ENCODE results near the gene ASB6. TPM values are rescaled to one million over a fixed set of nuclear protein-coding genes. Genes with fewer than 3 reads are reported as not detected.

The ASB6 gene
- total RNA-seq, 4 donors from 2014 or later: 21.8 to 54.2 (median 29.6) TPM

GRCh38 chr9:129672702-129673101 lies 30.8 kb upstream of the ASB6 start:
- H3K4me1 ChIP-seq: no peaks in the 10 kb centered on the region
- no peaks in the 10 kb centered on the region for H3K36me3 ChIP-seq
- TF ChIP-seq POLR2A (IDR thresholded peaks at IDR 0.05) (no peak), EP300 (IDR thresholded peaks at IDR 0.05; ENCODE audit: low read depth) (no peak), POLR2AphosphoS5 (IDR thresholded peaks at IDR 0.05) (no peak)
- H3K4me3 ChIP-seq: no peak overlapping the region
- H3K27me3 ChIP-seq: peaks cover 36% of the 10 kb centered on the region
- intact Hi-C loops (cut with DNase I; ENCODE audit: low total_unique reads): no loop called here
- WGBS, 2 donors (ENCODE audit: low coverage in 1 of 2): 72% methylated on average over 4 to 8 of the region's 8 CpGs
- H3K9me3 ChIP-seq: no peaks in the 10 kb centered on the region
- in situ Hi-C loops (cut with MboI; ENCODE audit: low pct_ligation_motif_present in 1 of 4, low pct_unique_long_range_greater_than_20kb in 1 of 4, low sequenced_read_pairs in 3 of 4): no loop called here
- no peak for DNase-seq
- no peak overlapping the region for H3K27ac ChIP-seq

- no peaks in the 10 kb centered on the region for H3K36me3 ChIP-seq
- TF ChIP-seq POLR2A (IDR thresholded peaks at IDR 0.05) (no peak), CTCF (IDR thresholded peaks at IDR 0.05) (no peak), EP300 (IDR thresholded peaks at IDR 0.05; ENCODE audit: low read depth) (no peak), POLR2AphosphoS5 (IDR thresholded peaks at IDR 0.05) (no peak)
- in situ Hi-C loops (cut with MboI; ENCODE audit: low pct_ligation_motif_present in 1 of 4, low pct_unique_long_range_greater_than_20kb in 1 of 4, low sequenced_read_pairs in 3 of 4) (no loop called here), intact Hi-C loops (cut with DNase I; ENCODE audit: low total_unique reads) (no loop called here)
- no peak for DNase-seq
- peaks cover 39% of the 10 kb centered on the region for H3K27me3 ChIP-seq
- H3K4me1 ChIP-seq: peaks cover 0 to under 1% (median under 1%) of the 10 kb centered on the region in 4 donors
- no peak overlapping the region for H3K27ac ChIP-seq
- no peak overlapping the region for H3K4me3 ChIP-seq
- WGBS, 2 donors (ENCODE audit: low coverage in 1 of 2): 79% methylated on average over 7 of the region's 7 CpGs; no CpG with 5 or more reads in 1 of the 2 donors
- H3K9me3 ChIP-seq: no peaks in the 10 kb centered on the region
These were observed 29.6 kb upstream of the ASB6 start for GRCh38 chr9:129671519-129671918.

GRCh38 chr9:129671065-129671464 lies 29.1 kb upstream of the ASB6 start:
- Histone ChIP-seq H3K27me3 (peaks cover 39% of the 10 kb centered on the region), H3K4me3 (no peak overlapping the region), H3K27ac (no peak overlapping the region), H3K36me3 (no peaks in the 10 kb centered on the region), H3K4me1 (peaks cover 4 to 5% (median 4%) of the 10 kb centered on the region in 4 donors), H3K9me3 (no peaks in the 10 kb centered on the region)
- 77% methylated on average over 9 of the region's 9 CpGs; no CpG with 5 or more reads in 1 of the 2 donors for WGBS, 2 donors (ENCODE audit: low coverage in 1 of 2)
- TF ChIP-seq EP300 (IDR thresholded peaks at IDR 0.05; ENCODE audit: low read depth) (no peak), POLR2AphosphoS5 (IDR thresholded peaks at IDR 0.05) (no peak), POLR2A (IDR thresholded peaks at IDR 0.05) (no peak), CTCF (IDR thresholded peaks at IDR 0.05) (no peak)
- intact Hi-C loops (cut with DNase I; ENCODE audit: low total_unique reads): no loop called here
- DNase-seq: no peak
- in situ Hi-C loops (cut with MboI; ENCODE audit: low pct_ligation_motif_present in 1 of 4, low pct_unique_long_range_greater_than_20kb in 1 of 4, low sequenced_read_pairs in 3 of 4): no loop called here

- intact Hi-C loops (cut with DNase I; ENCODE audit: low total_unique reads) (no loop called here), in situ Hi-C loops (cut with MboI; ENCODE audit: low pct_ligation_motif_present in 1 of 4, low pct_unique_long_range_greater_than_20kb in 1 of 4, low sequenced_read_pairs in 3 of 4) (no loop called here)
- Histone ChIP-seq H3K36me3 (no peaks in the 10 kb centered on the region), H3K9me3 (no peaks in the 10 kb centered on the region), H3K27ac (no peak overlapping the region), H3K4me3 (no peak overlapping the region), H3K27me3 (peaks cover 38% of the 10 kb centered on the region), H3K4me1 (peaks cover 4 to 9% (median 7%) of the 10 kb centered on the region in 4 donors)
- DNase-seq: no peak
- 84 to 87% methylated on average over 11 to 13 of the region's 13 CpGs for WGBS, 2 donors (ENCODE audit: low coverage in 1 of 2)
- TF ChIP-seq POLR2A (IDR thresholded peaks at IDR 0.05): no peak
These were observed 28.0 kb upstream of the ASB6 start for GRCh38 chr9:129669946-129670345.

- Histone ChIP-seq H3K9me3 (no peaks in the 10 kb centered on the region), H3K4me3 (no peak overlapping the region), H3K27ac (no peak overlapping the region), H3K4me1 (peaks cover 4 to 10% (median 7%) of the 10 kb centered on the region in 4 donors), H3K27me3 (peaks cover 45% of the 10 kb centered on the region), H3K36me3 (no peaks in the 10 kb centered on the region)
- no peak for TF ChIP-seq EP300 (IDR thresholded peaks at IDR 0.05; ENCODE audit: low read depth)
- TF ChIP-seq CTCF (IDR thresholded peaks at IDR 0.05): no peak
- TF ChIP-seq POLR2AphosphoS5 (IDR thresholded peaks at IDR 0.05): no peak
- no peak for TF ChIP-seq POLR2A (IDR thresholded peaks at IDR 0.05)
- no peak for DNase-seq
- intact Hi-C loops (cut with DNase I; ENCODE audit: low total_unique reads): no loop called here
- in situ Hi-C loops (cut with MboI; ENCODE audit: low pct_ligation_motif_present in 1 of 4, low pct_unique_long_range_greater_than_20kb in 1 of 4, low sequenced_read_pairs in 3 of 4): no loop called here
- 57 to 68% methylated on average over 11 to 17 of the region's 17 CpGs for WGBS, 2 donors (ENCODE audit: low coverage in 1 of 2)
These were observed 27.3 kb upstream of the ASB6 start for GRCh38 chr9:129669141-129669718.

All from transverse colon (tissue), 4 donors.